ENCODE results near the gene CADPS2. TPM values are rescaled to one million over a fixed set of nuclear protein-coding genes. Genes with fewer than 3 reads are reported as not detected.
A peak's percentile ranks its signal among the peaks of the same experiment; 100 is the strongest.

The CADPS2 gene
- total RNA-seq, 1 experiment from 2014 or later: 12.2 TPM

DNA sequence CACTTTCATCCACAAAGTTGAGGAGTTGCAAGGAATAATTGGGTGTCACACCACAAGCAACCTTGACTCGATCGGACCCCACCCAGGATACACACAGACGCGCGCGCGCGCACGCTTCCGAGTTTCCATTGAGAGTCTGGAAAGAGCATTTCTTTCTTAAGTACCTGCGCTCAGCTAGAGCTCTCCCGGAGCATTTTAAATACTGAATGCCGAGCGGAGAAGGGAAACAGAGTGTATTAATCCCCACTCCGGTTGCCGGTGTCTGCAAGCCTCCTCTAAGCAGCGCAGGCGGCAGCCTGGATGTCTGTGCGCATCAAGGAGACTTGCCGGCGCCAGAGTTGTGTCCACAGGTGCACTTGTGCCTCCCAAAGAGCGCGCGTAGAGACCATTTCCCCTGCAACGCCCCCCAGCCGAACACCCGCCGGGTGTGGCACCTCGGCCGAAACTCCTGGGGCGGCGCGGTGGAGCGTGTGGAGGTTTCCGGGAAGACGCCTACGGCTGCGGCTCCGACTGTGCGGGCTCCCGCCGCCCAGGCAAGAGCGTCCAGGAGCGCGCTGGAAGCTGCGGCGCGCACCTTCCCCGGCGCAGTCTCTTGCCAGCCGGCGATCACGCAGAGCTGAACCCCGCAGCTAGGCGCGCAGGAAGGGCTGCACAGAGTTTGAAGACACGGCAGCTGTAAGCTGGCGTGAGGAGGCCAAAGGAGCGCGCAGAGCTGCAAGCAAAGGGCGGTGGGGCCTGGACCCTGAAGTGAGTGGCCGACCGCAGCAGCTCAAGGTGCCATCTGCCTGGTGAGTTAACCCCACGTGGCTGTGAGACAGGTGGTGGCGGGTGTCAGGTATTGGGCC lies 580.6 kb downstream of the CADPS2 start:
- H3K4me3 Mint-ChIP-seq: peak overlapping the region; percentile 92
- TF ChIP-seq, protein P1, sequence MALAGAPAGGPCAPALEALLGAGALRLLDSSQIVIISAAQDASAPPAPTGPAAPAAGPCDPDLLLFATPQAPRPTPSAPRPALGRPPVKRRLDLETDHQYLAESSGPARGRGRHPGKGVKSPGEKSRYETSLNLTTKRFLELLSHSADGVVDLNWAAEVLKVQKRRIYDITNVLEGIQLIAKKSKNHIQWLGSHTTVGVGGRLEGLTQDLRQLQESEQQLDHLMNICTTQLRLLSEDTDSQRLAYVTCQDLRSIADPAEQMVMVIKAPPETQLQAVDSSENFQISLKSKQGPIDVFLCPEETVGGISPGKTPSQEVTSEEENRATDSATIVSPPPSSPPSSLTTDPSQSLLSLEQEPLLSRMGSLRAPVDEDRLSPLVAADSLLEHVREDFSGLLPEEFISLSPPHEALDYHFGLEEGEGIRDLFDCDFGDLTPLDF (CRISPR knock-in tag; IDR thresholded peaks at IDR 0.05): no peak
- TF ChIP-seq, protein P2, sequence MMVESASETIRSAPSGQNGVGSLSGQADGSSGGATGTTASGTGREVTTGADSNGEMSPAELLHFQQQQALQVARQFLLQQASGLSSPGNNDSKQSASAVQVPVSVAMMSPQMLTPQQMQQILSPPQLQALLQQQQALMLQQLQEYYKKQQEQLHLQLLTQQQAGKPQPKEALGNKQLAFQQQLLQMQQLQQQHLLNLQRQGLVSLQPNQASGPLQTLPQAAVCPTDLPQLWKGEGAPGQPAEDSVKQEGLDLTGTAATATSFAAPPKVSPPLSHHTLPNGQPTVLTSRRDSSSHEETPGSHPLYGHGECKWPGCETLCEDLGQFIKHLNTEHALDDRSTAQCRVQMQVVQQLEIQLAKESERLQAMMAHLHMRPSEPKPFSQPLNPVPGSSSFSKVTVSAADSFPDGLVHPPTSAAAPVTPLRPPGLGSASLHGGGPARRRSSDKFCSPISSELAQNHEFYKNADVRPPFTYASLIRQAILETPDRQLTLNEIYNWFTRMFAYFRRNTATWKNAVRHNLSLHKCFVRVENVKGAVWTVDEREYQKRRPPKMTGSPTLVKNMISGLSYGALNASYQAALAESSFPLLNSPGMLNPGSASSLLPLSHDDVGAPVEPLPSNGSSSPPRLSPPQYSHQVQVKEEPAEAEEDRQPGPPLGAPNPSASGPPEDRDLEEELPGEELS (CRISPR knock-in tag; IDR thresholded peaks at IDR 0.05): peak; percentile 75; the same call in 1 of the 2 replicates
- TF ChIP-seq ZNF671 (CRISPR knock-in tag; IDR thresholded peaks at IDR 0.05): no peak
- peak; percentile 46; the same call in 1 of the 2 replicates for TF ChIP-seq FOXK1 (CRISPR knock-in tag; IDR thresholded peaks at IDR 0.05)
- peak; percentile 46; the same call in 1 of the 2 replicates for TF ChIP-seq KAT7 (CRISPR knock-in tag; IDR thresholded peaks at IDR 0.05; ENCODE audit: borderline replicate concordance)
- TF ChIP-seq ETV6 (CRISPR knock-in tag; IDR thresholded peaks at IDR 0.05): peak; percentile 96
- no peak for TF ChIP-seq HMGA2 (CRISPR knock-in tag; IDR thresholded peaks at IDR 0.05)
- TF ChIP-seq, protein P3, sequence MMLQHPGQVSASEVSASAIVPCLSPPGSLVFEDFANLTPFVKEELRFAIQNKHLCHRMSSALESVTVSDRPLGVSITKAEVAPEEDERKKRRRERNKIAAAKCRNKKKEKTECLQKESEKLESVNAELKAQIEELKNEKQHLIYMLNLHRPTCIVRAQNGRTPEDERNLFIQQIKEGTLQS (CRISPR knock-in tag; conservative IDR thresholded peaks at IDR 0.05): no peak
- TF ChIP-seq, protein P4, sequence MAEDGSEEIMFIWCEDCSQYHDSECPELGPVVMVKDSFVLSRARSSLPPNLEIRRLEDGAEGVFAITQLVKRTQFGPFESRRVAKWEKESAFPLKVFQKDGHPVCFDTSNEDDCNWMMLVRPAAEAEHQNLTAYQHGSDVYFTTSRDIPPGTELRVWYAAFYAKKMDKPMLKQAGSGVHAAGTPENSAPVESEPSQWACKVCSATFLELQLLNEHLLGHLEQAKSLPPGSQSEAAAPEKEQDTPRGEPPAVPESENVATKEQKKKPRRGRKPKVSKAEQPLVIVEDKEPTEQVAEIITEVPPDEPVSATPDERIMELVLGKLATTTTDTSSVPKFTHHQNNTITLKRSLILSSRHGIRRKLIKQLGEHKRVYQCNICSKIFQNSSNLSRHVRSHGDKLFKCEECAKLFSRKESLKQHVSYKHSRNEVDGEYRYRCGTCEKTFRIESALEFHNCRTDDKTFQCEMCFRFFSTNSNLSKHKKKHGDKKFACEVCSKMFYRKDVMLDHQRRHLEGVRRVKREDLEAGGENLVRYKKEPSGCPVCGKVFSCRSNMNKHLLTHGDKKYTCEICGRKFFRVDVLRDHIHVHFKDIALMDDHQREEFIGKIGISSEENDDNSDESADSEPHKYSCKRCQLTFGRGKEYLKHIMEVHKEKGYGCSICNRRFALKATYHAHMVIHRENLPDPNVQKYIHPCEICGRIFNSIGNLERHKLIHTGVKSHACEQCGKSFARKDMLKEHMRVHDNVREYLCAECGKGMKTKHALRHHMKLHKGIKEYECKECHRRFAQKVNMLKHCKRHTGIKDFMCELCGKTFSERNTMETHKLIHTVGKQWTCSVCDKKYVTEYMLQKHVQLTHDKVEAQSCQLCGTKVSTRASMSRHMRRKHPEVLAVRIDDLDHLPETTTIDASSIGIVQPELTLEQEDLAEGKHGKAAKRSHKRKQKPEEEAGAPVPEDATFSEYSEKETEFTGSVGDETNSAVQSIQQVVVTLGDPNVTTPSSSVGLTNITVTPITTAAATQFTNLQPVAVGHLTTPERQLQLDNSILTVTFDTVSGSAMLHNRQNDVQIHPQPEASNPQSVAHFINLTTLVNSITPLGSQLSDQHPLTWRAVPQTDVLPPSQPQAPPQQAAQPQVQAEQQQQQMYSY (CRISPR knock-in tag; IDR thresholded peaks at IDR 0.05): 0 out of 2 replicates have a peak, but pooled peaks have one; percentile 48
- TF ChIP-seq TEAD1 (CRISPR knock-in tag; IDR thresholded peaks at IDR 0.05): peak; percentile 5; the same call in 1 of the 2 replicates
- TF ChIP-seq, protein P5, sequence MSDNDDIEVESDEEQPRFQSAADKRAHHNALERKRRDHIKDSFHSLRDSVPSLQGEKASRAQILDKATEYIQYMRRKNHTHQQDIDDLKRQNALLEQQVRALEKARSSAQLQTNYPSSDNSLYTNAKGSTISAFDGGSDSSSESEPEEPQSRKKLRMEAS (CRISPR knock-in tag; IDR thresholded peaks at IDR 0.05): peak; percentile 70
- TF ChIP-seq ZNF423 (CRISPR knock-in tag; IDR thresholded peaks at IDR 0.05): 0 out of 2 replicates have a peak, but pooled peaks have one; percentile 44
- TF ChIP-seq, protein P6, sequence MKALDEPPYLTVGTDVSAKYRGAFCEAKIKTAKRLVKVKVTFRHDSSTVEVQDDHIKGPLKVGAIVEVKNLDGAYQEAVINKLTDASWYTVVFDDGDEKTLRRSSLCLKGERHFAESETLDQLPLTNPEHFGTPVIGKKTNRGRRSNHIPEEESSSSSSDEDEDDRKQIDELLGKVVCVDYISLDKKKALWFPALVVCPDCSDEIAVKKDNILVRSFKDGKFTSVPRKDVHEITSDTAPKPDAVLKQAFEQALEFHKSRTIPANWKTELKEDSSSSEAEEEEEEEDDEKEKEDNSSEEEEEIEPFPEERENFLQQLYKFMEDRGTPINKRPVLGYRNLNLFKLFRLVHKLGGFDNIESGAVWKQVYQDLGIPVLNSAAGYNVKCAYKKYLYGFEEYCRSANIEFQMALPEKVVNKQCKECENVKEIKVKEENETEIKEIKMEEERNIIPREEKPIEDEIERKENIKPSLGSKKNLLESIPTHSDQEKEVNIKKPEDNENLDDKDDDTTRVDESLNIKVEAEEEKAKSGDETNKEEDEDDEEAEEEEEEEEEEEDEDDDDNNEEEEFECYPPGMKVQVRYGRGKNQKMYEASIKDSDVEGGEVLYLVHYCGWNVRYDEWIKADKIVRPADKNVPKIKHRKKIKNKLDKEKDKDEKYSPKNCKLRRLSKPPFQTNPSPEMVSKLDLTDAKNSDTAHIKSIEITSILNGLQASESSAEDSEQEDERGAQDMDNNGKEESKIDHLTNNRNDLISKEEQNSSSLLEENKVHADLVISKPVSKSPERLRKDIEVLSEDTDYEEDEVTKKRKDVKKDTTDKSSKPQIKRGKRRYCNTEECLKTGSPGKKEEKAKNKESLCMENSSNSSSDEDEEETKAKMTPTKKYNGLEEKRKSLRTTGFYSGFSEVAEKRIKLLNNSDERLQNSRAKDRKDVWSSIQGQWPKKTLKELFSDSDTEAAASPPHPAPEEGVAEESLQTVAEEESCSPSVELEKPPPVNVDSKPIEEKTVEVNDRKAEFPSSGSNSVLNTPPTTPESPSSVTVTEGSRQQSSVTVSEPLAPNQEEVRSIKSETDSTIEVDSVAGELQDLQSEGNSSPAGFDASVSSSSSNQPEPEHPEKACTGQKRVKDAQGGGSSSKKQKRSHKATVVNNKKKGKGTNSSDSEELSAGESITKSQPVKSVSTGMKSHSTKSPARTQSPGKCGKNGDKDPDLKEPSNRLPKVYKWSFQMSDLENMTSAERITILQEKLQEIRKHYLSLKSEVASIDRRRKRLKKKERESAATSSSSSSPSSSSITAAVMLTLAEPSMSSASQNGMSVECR (CRISPR knock-in tag; IDR thresholded peaks at IDR 0.05; ENCODE audit: borderline replicate concordance): peak; percentile 19; the same call in 1 of the 2 replicates
- TF ChIP-seq, protein P7, sequence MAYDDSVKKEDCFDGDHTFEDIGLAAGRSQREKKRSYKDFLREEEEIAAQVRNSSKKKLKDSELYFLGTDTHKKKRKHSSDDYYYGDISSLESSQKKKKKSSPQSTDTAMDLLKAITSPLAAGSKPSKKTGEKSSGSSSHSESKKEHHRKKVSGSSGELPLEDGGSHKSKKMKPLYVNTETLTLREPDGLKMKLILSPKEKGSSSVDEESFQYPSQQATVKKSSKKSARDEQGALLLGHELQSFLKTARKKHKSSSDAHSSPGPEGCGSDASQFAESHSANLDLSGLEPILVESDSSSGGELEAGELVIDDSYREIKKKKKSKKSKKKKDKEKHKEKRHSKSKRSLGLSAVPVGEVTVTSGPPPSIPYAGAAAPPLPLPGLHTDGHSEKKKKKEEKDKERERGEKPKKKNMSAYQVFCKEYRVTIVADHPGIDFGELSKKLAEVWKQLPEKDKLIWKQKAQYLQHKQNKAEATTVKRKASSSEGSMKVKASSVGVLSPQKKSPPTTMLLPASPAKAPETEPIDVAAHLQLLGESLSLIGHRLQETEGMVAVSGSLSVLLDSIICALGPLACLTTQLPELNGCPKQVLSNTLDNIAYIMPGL (CRISPR knock-in tag; IDR thresholded peaks at IDR 0.05): no peak
- peak; percentile 65; the same call in 1 of the 2 replicates for TF ChIP-seq FOXP1 (CRISPR knock-in tag; IDR thresholded peaks at IDR 0.05; ENCODE audit: borderline replicate concordance)
- TF ChIP-seq ZNF232 (CRISPR knock-in tag; IDR thresholded peaks at IDR 0.05): 0 out of 2 replicates have a peak, but pooled peaks have one; percentile 12
- TF ChIP-seq JUN (CRISPR knock-in tag; IDR thresholded peaks at IDR 0.05): peak; percentile 50; the same call in 1 of the 2 replicates
- TF ChIP-seq, protein P8, sequence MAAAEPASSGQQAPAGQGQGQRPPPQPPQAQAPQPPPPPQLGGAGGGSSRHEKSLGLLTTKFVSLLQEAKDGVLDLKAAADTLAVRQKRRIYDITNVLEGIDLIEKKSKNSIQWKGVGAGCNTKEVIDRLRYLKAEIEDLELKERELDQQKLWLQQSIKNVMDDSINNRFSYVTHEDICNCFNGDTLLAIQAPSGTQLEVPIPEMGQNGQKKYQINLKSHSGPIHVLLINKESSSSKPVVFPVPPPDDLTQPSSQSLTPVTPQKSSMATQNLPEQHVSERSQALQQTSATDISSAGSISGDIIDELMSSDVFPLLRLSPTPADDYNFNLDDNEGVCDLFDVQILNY (CRISPR knock-in tag; IDR thresholded peaks at IDR 0.05): peak; percentile 51; the same call in 1 of the 2 replicates
- H3K27me3 Mint-ChIP-seq (ENCODE audit: low read depth): peaks cover 91% of the 10 kb centered on the region
- H3K4me1 Mint-ChIP-seq: peaks cover 52% of the 10 kb centered on the region
- H3K36me3 Mint-ChIP-seq: no peaks in the 10 kb centered on the region
- peak; percentile 64 for DNase-seq (ENCODE audit: low spot score)
- CTCF ChIA-PET: interaction anchor here (0.9 to 2.2 kb wide), 7 partner anchors 10 to 223 kb away, joined by 3 to 6 read pairs (median 4); no protein-coding TSS in a partner anchor
- POLR2A ChIA-PET: interaction anchor here (0.5 to 1.3 kb wide), 6 partner anchors 9 to 498 kb away, joined by 3 to 5 read pairs (median 4); partner anchors contain the start of gene AASS
- ATAC-seq: peak; percentile 2
- H3K9me3 Mint-ChIP-seq: no peaks in the 10 kb centered on the region
- H3K27ac Mint-ChIP-seq: peak overlapping the region; percentile 89

Measured in WTC11 (cell line).